Skeletal muscle tissue (tissue), 4 donors: ENCODE data around the gene S100B. TPM values are rescaled to one million over a fixed set of nuclear protein-coding genes. Genes with fewer than 3 reads are reported as not detected.

Source experiments
- H3K27ac ChIP-seq: one replicate; pipeline ENCODE4 v1.7.0; 2013; ENCODE audit warnings: mild to moderate bottlenecking, low read depth, low read length, inconsistent platforms
- H3K27me3 ChIP-seq, 3 donors: one replicate each; pipeline ENCODE4 v1.7.0; 2013; ENCODE audit warnings: low read length in 3 of 3; ENCODE audit not compliant: control insufficient read depth in 3 of 3, insufficient read depth in 3 of 3
- H3K36me3 ChIP-seq, 3 donors: one replicate each; pipeline ENCODE4 v1.7.0; 2013; ENCODE audit warnings: low read length in 3 of 3; ENCODE audit not compliant: control insufficient read depth in 3 of 3, insufficient read depth in 3 of 3
- H3K4me1 ChIP-seq, 3 donors: one replicate each; pipeline ENCODE4 v1.7.0; 2013; ENCODE audit warnings: low read length in 3 of 3, mild to moderate bottlenecking in 3 of 3; ENCODE audit not compliant: control insufficient read depth in 3 of 3, insufficient read depth in 3 of 3
- H3K4me3 ChIP-seq, 3 donors: one replicate each; pipeline ENCODE4 v1.7.0; 2013; ENCODE audit warnings: low read length in 3 of 3
- H3K9ac ChIP-seq, 3 donors: one replicate each; pipeline ENCODE4 v1.7.0; 2013; ENCODE audit warnings: low read length in 3 of 3, mild to moderate bottlenecking in 3 of 3, moderate library complexity in 2 of 3, low read depth in 1 of 3
- H3K9me3 ChIP-seq, 3 donors: one replicate each; pipeline ENCODE4 v1.7.0; 2013; ENCODE audit warnings: low read length in 3 of 3; ENCODE audit not compliant: control insufficient read depth in 3 of 3
- total RNA-seq: library from RNA; depleted of rRNA; stranded (reverse); fragments of >200 nt; gene quantifications from one replicate; pipeline ENCODE4 v1.2.3, GENCODE V29; 2014
- donor health status: Osteomylitis.

The S100B gene
- total RNA-seq, 1 donor from 2014 or later = 25.6 TPM

DNA sequence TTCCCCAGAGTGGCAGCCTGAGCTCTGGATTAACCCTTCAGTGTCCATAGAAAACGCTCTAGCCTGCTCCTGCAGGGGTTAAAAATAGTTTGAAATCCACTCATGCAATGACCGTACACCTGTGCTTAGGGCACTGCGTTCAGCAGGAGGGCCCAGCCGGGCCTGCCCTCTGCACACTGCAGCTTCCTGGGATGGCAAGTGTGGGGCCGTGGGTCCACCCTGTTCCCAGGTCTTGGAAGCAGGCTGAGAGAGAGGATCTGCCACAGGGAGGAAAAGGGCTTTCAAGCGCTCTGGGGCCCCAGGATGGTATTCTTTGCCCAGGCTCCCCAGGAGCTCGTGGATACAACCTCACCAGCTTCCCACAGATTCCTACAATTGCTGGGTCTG, 1.5 kb upstream of the S100B start:
- peaks cover 0 to 2% (median 0%) of the 10 kb centered on the region in 3 donors for H3K4me1 ChIP-seq
- H3K4me3 ChIP-seq = no peak overlapping the region
- H3K9me3 ChIP-seq = peaks cover 0 to 9% (median 2%) of the 10 kb centered on the region in 3 donors
- H3K36me3 ChIP-seq = no peaks in the 10 kb centered on the region
- H3K27me3 ChIP-seq = peaks cover 0 to 12% (median 0%) of the 10 kb centered on the region in 3 donors
- no peak overlapping the region for H3K27ac ChIP-seq
- H3K9ac ChIP-seq = no peak overlapping the region

DNA sequence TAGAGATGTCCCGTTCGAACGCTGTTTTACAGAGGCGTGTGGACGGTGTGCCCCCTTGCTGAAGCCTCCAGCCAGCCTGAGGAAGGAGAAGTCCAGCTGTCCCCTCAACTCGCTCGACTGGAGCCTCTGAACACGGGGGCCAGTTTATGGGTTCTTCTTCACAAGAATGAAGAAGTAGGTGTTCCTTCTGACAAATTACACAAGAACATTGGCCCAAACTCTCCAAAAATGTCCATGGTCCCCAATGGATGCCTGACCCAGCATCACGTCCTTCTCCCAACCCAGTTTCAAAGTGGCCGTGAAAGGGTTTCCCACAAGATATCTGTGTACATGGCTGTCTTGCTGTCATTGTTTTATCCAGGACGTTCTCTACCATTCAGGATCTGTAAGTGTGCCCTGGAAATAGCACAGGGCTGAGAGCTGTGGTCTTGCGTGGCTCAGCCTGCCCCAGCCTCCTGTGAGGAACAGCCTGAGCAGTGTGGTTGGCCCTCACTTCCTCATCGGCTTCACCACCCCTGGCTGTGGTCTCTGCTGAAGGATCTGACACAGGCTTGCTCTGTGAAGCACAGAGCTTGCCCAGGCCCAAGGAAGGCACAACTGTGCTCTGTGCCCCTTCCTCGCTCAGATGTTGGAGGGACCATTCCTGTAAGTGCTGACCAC, 1.0 kb upstream of the S100B start:
- Histone ChIP-seq H3K36me3 (no peaks in the 10 kb centered on the region), H3K27me3 (peaks cover 0 to 12% (median 0%) of the 10 kb centered on the region in 3 donors), H3K4me3 (no peak overlapping the region), H3K27ac (no peak overlapping the region), H3K9ac (no peak overlapping the region), H3K4me1 (peaks cover 0 to 2% (median 0%) of the 10 kb centered on the region in 3 donors), H3K9me3 (peaks cover 0 to 9% (median 2%) of the 10 kb centered on the region in 3 donors)

DNA sequence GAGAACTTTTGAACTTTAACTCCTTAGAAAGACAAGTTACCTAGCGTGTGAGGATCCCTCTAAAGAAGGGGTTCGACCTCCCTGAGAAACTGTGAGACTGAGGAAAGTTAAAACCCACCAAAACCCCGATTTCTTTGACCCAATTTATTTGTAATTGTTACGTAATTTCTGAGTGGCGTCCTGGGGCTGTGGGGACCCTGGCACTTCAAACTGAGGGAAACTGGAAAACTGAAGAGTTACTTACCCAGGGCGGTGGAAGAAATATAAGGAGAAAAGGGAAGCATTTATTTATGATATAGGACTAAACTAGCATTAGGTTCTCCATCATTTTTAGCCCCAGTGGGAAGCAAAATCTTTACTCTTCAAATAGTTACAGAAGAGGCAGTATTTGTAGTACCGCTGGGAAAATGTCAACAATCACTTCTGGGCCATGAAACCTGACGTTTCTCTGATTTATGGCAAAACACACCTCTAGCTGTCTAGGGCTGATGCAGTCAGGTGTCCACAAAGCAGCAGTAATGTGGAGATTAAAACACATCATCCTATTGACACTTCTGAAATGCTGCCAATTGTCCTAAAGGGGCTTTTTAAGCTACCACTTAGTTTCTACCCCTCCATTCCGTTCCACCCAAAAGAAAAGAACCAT, 430 bp downstream of the S100B start:
- H3K4me3 ChIP-seq = no peak overlapping the region
- H3K27ac ChIP-seq = no peak overlapping the region
- no peaks in the 10 kb centered on the region for H3K9me3 ChIP-seq
- no peak overlapping the region for H3K9ac ChIP-seq
- peaks cover 0 to 8% (median 0%) of the 10 kb centered on the region in 3 donors for H3K27me3 ChIP-seq
- H3K36me3 ChIP-seq = no peaks in the 10 kb centered on the region
- H3K4me1 ChIP-seq = peaks cover 0 to 3% (median 2%) of the 10 kb centered on the region in 3 donors

DNA sequence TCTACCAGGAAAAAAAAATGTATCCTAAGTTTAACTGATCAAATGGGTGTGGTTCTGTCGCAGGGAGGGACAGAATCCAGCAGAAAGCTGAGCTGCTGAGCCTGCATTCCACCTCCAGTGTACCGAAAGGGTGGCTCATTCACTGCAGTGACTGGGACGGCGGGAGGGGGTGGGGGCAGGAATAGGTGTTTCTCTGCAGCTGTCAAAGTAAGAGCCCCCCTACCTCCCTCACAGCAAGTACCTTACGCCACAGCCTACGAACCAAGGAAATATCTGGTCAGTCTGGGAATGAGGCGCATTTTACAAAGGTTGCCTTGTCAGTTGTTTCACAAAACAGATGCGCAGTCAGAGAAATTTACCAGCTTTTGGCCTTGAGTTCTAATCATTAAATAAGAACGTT, 1.7 kb downstream of the S100B start:
- no peaks in the 10 kb centered on the region for H3K36me3 ChIP-seq
- no peak overlapping the region for H3K9ac ChIP-seq
- H3K27me3 ChIP-seq = peaks cover 0 to 8% (median 0%) of the 10 kb centered on the region in 3 donors
- H3K4me3 ChIP-seq = no peak overlapping the region
- H3K9me3 ChIP-seq = no peaks in the 10 kb centered on the region
- peaks cover 2 to 12% (median 2%) of the 10 kb centered on the region in 3 donors for H3K4me1 ChIP-seq
- no peak overlapping the region for H3K27ac ChIP-seq

DNA sequence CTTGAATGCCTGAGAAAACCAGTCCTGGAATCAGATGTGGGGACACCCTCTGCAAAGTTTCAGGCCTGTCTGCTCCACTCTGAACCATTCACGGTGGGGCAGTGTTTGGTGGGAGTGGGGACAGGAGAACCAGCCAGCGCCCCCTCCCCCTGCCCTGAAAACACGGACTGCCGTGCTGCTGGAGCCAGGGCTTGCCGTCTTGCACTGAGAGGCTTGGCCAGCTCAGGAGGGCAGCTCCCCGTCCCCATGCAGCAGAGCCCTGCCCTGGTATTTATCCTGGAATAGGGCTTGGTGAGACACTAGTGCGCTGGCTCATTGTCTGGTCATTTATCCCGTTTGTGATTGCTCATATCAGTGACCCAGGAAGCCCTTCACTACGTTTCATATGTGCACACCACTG, 3.9 kb downstream of the S100B start:
- no peak overlapping the region for H3K27ac ChIP-seq
- H3K4me1 ChIP-seq = peaks cover 1 to 12% (median 2%) of the 10 kb centered on the region in 3 donors
- no peaks in the 10 kb centered on the region for H3K9me3 ChIP-seq
- no peaks in the 10 kb centered on the region for H3K36me3 ChIP-seq
- H3K9ac ChIP-seq = no peak overlapping the region
- H3K4me3 ChIP-seq = no peak overlapping the region
- peaks cover 0 to under 1% (median 0%) of the 10 kb centered on the region in 3 donors for H3K27me3 ChIP-seq

DNA sequence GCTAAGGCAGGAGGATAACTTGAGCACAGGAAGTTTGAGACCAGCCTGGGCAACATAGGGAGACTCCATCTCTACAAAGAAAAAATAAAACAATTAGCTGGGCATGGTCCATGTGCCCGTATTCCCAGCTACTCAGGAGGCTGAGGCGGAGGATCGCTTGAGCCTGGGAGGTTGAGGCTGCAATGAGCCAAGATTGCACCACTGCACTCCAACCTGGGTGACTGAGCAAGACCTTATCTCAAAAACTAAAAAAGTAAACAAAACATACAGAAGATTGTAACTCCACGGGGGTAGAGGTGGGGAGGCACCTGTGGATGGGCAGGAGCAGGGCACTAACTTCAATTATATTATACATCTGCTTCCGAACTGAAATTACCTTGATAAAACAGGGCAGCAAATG, 4.6 kb downstream of the S100B start:
- no peak overlapping the region for H3K27ac ChIP-seq
- no peaks in the 10 kb centered on the region for H3K27me3 ChIP-seq
- H3K9ac ChIP-seq = no peak overlapping the region
- no peaks in the 10 kb centered on the region for H3K36me3 ChIP-seq
- no peak overlapping the region for H3K4me3 ChIP-seq
- H3K9me3 ChIP-seq = no peaks in the 10 kb centered on the region
- peaks cover 0 to 12% (median 2%) of the 10 kb centered on the region in 3 donors for H3K4me1 ChIP-seq

DNA sequence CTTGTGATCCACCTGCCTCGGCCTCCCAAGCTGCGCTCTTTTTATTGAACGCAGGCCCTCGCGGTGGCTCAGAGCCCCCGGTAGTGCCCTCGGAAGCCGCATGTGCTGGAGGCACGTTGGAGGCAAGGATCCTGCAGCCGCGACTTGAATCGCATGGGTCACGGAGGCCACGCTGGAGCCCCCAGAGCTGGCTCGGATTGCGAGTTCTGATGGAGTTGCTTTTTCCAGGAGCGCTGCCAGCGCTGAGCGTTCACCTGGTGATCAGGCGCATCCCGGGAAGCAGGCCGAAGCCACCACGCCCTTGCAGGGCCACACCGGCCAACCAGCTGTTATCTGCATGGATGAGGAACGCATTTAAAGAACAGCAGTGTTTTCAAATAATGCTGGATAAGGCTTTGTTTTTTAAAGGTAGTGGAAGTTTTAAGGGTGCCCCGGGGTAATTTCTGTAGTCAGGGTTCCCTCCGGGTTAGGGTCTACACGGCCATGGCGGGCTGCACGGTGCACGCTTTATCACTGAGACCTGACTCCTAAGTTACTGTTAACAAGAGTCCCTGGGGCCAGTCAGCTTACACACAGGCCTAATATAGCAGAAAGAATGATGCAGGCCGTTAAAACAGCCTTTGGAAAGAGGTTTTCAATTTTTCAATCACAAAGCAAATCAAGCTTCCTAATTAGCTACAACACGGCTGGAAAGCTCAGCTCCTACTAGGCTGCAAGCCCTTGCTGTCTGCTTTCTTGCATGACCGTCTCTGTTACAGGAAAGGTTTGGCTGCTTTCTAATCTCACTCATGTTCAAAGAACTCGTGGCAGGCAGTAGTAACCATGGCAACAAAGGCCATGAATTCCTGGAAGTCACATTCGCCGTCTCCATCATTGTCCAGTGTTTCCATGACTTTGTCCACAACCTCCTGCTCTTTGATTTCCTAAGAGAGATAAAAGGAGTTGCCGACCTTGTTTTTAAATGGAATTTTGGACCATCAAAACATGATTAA, 6.0 kb downstream of the S100B start:
- Histone ChIP-seq H3K4me1 (peaks cover 0 to 12% (median 2%) of the 10 kb centered on the region in 3 donors), H3K9me3 (no peaks in the 10 kb centered on the region), H3K27me3 (no peaks in the 10 kb centered on the region), H3K27ac (no peak overlapping the region), H3K36me3 (no peaks in the 10 kb centered on the region), H3K9ac (no peak overlapping the region), H3K4me3 (no peak overlapping the region)

DNA sequence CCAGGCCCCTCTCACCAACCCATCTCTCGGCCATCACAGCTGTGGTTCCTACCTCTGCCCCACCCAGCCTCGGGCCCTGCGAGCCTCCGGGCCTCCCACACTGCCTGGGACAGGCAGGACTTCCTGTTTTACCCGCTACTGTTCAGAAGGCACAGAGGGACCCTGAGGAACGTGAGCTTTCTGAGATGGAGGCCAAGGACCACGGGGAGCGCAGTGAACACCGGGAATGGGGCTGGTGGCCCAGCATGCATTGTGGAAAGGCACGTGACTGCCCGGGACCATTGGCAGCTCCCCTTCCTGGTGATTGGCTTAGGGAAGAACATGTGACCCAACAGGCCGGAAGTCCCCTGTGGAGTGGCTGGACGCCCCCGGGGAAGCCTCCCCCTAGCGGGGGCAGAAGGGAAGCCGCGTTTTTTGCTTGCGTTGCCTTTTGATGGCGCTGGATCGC, 7.0 kb downstream of the S100B start:
- Histone ChIP-seq H3K27me3 (no peaks in the 10 kb centered on the region), H3K9ac (no peak overlapping the region), H3K36me3 (no peaks in the 10 kb centered on the region), H3K27ac (no peak overlapping the region), H3K9me3 (no peaks in the 10 kb centered on the region), H3K4me1 (peaks cover 0 to 12% (median 2%) of the 10 kb centered on the region in 3 donors), H3K4me3 (no peak overlapping the region)

DNA sequence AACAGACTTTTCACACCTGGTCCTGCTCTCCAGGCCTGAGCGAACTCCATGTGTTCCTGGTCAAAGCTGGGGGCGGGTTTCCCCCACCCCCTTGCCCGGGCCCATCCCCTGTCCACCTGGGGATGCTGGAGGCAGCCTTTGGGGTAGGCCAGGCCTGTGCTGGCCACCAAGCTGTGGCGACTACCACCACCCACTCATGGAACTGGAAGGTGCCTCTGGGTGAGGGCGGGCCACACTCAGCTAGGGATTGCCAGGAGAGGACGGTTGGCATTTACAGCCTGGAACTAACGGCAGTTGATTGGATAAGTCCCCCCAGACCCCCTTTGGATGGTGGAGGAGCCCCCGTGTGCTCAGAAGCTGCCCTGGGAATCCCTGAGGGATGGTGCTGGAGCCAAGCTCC, 7.9 kb downstream of the S100B start:
- Histone ChIP-seq H3K27me3 (no peaks in the 10 kb centered on the region), H3K36me3 (no peaks in the 10 kb centered on the region), H3K9me3 (no peaks in the 10 kb centered on the region), H3K4me1 (peaks cover 0 to 12% (median 2%) of the 10 kb centered on the region in 3 donors), H3K4me3 (no peak overlapping the region), H3K9ac (no peak overlapping the region), H3K27ac (no peak overlapping the region)
